Measurements from ENCODE around the gene KRTAP1-1. TPM values are rescaled to one million over a fixed set of nuclear protein-coding genes. Genes with fewer than 3 reads are reported as not detected.

Gene KRTAP1-1
- total and polyA plus RNA-seq, 2 experiments from 2014 or later: not detected

DNA sequence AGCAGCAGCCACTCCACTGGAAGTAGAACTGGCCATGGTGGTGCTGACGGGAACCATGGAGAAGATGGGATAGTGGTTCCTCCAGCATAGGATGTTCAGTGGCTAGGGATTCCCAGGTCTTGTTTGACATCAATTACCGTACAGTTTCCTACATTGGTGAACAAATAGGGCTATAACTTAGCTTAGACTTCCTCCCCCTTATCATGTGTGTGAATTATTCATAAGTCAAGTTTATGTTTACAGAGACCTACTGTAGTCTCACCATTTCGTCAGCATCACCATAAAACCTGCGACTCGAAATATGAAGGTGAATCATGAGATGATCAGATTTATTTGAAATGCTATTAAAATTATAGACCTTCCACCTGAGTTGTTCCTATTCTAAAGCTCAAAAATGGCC is 17.5 kb upstream of the KRTAP1-1 start (continued):
- TF ChIP-seq REST (IDR thresholded peaks at IDR 0.05; ENCODE audit: unreplicated experiment): no peak
- TF ChIP-seq, protein P1, sequence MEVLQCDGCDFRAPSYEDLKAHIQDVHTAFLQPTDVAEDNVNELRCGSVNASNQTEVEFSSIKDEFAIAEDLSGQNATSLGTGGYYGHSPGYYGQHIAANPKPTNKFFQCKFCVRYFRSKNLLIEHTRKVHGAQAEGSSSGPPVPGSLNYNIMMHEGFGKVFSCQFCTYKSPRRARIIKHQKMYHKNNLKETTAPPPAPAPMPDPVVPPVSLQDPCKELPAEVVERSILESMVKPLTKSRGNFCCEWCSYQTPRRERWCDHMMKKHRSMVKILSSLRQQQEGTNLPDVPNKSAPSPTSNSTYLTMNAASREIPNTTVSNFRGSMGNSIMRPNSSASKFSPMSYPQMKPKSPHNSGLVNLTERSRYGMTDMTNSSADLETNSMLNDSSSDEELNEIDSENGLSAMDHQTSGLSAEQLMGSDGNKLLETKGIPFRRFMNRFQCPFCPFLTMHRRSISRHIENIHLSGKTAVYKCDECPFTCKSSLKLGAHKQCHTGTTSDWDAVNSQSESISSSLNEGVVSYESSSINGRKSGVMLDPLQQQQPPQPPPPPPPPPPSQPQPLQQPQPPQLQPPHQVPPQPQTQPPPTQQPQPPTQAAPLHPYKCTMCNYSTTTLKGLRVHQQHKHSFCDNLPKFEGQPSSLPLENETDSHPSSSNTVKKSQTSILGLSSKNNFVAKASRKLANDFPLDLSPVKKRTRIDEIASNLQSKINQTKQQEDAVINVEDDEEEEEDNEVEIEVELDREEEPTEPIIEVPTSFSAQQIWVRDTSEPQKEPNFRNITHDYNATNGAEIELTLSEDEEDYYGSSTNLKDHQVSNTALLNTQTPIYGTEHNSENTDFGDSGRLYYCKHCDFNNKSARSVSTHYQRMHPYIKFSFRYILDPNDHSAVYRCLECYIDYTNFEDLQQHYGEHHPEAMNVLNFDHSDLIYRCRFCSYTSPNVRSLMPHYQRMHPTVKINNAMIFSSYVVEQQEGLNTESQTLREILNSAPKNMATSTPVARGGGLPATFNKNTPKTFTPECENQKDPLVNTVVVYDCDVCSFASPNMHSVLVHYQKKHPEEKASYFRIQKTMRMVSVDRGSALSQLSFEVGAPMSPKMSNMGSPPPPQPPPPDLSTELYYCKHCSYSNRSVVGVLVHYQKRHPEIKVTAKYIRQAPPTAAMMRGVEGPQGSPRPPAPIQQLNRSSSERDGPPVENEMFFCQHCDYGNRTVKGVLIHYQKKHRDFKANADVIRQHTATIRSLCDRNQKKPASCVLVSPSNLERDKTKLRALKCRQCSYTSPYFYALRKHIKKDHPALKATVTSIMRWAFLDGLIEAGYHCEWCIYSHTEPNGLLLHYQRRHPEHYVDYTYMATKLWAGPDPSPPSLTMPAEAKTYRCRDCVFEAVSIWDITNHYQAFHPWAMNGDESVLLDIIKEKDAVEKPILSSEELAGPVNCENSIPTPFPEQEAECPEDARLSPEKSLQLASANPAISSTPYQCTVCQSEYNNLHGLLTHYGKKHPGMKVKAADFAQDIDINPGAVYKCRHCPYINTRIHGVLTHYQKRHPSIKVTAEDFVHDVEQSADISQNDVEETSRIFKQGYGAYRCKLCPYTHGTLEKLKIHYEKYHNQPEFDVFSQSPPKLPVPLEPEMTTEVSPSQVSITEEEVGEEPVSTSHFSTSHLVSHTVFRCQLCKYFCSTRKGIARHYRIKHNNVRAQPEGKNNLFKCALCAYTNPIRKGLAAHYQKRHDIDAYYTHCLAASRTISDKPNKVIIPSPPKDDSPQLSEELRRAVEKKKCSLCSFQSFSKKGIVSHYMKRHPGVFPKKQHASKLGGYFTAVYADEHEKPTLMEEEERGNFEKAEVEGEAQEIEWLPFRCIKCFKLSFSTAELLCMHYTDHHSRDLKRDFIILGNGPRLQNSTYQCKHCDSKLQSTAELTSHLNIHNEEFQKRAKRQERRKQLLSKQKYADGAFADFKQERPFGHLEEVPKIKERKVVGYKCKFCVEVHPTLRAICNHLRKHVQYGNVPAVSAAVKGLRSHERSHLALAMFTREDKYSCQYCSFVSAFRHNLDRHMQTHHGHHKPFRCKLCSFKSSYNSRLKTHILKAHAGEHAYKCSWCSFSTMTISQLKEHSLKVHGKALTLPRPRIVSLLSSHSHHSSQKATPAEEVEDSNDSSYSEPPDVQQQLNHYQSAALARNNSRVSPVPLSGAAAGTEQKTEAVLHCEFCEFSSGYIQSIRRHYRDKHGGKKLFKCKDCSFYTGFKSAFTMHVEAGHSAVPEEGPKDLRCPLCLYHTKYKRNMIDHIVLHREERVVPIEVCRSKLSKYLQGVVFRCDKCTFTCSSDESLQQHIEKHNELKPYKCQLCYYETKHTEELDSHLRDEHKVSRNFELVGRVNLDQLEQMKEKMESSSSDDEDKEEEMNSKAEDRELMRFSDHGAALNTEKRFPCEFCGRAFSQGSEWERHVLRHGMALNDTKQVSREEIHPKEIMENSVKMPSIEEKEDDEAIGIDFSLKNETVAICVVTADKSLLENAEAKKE (CRISPR knock-in tag; IDR thresholded peaks at IDR 0.05): no peak
- TF ChIP-seq ZNF331 (CRISPR knock-in tag; IDR thresholded peaks at IDR 0.05; ENCODE audit: low read depth): no peak
- no peak for TF ChIP-seq STAT1 (IDR thresholded peaks at IDR 0.05; ENCODE audit: unreplicated experiment)
- no peak for TF ChIP-seq ZNF114 (CRISPR knock-in tag; IDR thresholded peaks at IDR 0.05)
- TF ChIP-seq CTCF (conservative IDR thresholded peaks at IDR 0.05; ENCODE audit: low read depth in 2 of 2): no peak

Measured in GM23338 (cell line).